Spleen (tissue), 7 donors: ENCODE measurements around the gene PIK3R5.

Experiments used
- POLR2A ChIP-seq, 3 donors: fragments of 450-650 bp; IDR thresholded peaks; one replicate each; pipeline ENCODE4 v1.5.1; 2017; ENCODE audit warnings: antibody characterized with exemption in 3 of 3, mild to moderate bottlenecking in 1 of 3
- TF ChIP-seq, protein P1 (sequence below), 11 experiments: fragments of 200-600 bp in 7 of 11; fragments of 450-650 bp in 4 of 11; sonication (generic) in 4 of 11; IDR thresholded peaks in 8 of 11; conservative IDR thresholded peaks in 3 of 11; 1 replicate in 7 of 11; 2 replicates in 4 of 11; pipeline versions ENCODE4 v1.4.0 to v1.8.0; 2016 to 2021; ENCODE audit warnings: antibody characterized with exemption in 11 of 11, inconsistent platforms in 4 of 11, mild to moderate bottlenecking in 1 of 11
- donor health status: DM: no; HTN: no; CAD: no; lungs with moderate emphysema.
- donor health status: DM: no; HTN: no; CAD: no.
- donor health status: DM: no; HTN: no; CAD: no.

GRCh38 chr17:8867361-8867981 is 98.0 kb downstream of the PIK3R5 start, which contains the start of gene PIK3R6:
- TF ChIP-seq POLR2A (IDR thresholded peaks at IDR 0.05): no peak
- TF ChIP-seq, protein P1, sequence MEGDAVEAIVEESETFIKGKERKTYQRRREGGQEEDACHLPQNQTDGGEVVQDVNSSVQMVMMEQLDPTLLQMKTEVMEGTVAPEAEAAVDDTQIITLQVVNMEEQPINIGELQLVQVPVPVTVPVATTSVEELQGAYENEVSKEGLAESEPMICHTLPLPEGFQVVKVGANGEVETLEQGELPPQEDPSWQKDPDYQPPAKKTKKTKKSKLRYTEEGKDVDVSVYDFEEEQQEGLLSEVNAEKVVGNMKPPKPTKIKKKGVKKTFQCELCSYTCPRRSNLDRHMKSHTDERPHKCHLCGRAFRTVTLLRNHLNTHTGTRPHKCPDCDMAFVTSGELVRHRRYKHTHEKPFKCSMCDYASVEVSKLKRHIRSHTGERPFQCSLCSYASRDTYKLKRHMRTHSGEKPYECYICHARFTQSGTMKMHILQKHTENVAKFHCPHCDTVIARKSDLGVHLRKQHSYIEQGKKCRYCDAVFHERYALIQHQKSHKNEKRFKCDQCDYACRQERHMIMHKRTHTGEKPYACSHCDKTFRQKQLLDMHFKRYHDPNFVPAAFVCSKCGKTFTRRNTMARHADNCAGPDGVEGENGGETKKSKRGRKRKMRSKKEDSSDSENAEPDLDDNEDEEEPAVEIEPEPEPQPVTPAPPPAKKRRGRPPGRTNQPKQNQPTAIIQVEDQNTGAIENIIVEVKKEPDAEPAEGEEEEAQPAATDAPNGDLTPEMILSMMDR (IDR thresholded peaks at IDR 0.05 in 8 of 11, conservative IDR thresholded peaks at IDR 0.05 in 3 of 11): no peak
